ENCODE results near the gene PTPRT.
"Not testable (repeated sequence)": the region's sequence is repeated elsewhere in the genome, so short reads cannot be mapped to it uniquely, and the experiment has no call there.

Gene PTPRT

DNA sequence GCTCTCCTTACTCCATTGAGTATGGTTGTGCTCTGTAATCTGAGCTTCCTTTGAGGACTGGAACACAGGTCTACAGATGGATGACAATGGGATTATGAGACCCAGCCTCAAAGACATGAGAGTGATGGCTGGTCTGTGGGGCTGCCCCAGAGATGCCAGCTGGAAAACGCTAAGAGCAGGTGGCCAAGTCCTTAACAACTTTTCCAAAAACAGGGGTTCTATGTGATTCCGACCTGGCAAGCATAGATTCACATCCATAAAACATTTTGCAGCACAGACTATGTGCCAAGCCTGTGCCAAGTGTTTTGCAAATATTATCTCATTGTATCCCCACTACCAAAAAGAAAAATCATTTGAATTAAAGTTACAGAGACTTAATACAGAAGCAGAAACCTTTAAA lies 270.4 kb downstream of the PTPRT start:
- no peak for ATAC-seq
- peaks cover 9% of the 10 kb centered on the region for H3K9me3 Mint-ChIP-seq
- no peak overlapping the region for H3K4me3 Mint-ChIP-seq
- H3K27ac Mint-ChIP-seq, result no peak overlapping the region
- no peaks in the 10 kb centered on the region for H3K36me3 Mint-ChIP-seq
- no peaks in the 10 kb centered on the region for H3K4me1 Mint-ChIP-seq
- no peak for DNase-seq (ENCODE audit: low spot score in 2 of 2)

DNA sequence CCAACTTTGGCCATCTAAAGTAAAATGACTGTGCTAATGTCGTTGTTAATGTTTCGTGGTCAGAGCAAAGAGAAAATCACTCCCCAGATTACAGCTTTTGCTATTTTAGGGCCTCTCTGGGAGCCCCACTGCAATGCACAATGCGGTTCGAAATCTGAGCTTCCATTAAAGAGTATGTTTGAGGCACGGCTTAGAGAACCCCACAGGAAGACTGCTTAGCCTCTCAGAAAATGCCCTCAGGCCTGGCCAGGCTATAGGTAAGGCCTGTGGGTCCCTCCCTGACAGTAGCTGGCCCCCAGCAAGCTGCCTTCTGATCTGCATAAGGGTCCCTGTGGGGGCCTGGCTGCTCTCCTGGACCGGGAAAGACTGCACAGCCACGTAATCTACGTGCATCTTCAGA lies 274.6 kb downstream of the PTPRT start:
- peaks cover 3% of the 10 kb centered on the region for H3K9me3 Mint-ChIP-seq
- no peak overlapping the region for H3K27ac Mint-ChIP-seq

GRCh38 chr20:42914302-42914701 lies 275.4 kb downstream of the PTPRT start:
- ATAC-seq (no peak), DNase-seq (ENCODE audit: low spot score in 2 of 2) (no peak)
- Mint-ChIP-seq H3K27ac (no peak overlapping the region), H3K4me3 (no peak overlapping the region), H3K9me3 (peaks cover 3% of the 10 kb centered on the region), H3K4me1 (no peaks in the 10 kb centered on the region), H3K36me3 (no peaks in the 10 kb centered on the region)

More for the DNA sequence above, 274.6 kb downstream of the PTPRT start:
- DNase-seq (ENCODE audit: low spot score in 2 of 2) (no peak), ATAC-seq (no peak)
- Mint-ChIP-seq H3K4me1 (no peaks in the 10 kb centered on the region), H3K36me3 (no peaks in the 10 kb centered on the region), H3K4me3 (no peak overlapping the region)

- DNase-seq (ENCODE audit: low spot score in 2 of 2); H3K4me3 Mint-ChIP-seq; ATAC-seq; H3K9me3 Mint-ChIP-seq; H3K4me1 Mint-ChIP-seq; H3K27ac Mint-ChIP-seq; H3K36me3 Mint-ChIP-seq: not testable (repeated sequence)
Observed at GRCh38 chr20:42910808-42911207, 278.9 kb downstream of the PTPRT start.

- ATAC-seq, result no peak
- no peak overlapping the region for H3K4me3 Mint-ChIP-seq
- peaks cover 5% of the 10 kb centered on the region for H3K9me3 Mint-ChIP-seq
- no peaks in the 10 kb centered on the region for H3K4me1 Mint-ChIP-seq
- DNase-seq (ENCODE audit: low spot score in 2 of 2), result no peak
- H3K36me3 Mint-ChIP-seq, result no peaks in the 10 kb centered on the region
- H3K27ac Mint-ChIP-seq, result no peak overlapping the region
Observed at GRCh38 chr20:42907730-42908129, 282.0 kb downstream of the PTPRT start.

DNA sequence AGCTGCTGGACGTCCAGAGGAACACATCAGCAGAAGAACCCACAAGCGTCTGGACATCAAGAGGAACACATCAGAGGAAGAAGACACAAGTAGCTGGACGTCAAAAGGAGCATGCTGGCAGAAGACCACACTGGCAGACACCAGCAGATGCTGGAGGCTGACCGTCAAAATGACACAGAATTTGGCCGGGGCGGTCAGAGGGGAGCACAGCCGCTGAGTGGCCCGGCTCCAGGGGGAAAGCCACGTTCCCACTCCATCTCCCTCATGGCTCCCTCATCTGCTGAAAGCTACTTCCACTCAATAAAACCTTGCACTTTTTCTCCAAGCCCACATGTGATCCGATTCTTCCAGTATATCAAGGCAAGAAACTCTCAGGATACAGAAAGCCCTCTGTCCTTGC lies 283.6 kb downstream of the PTPRT start:
- no peaks in the 10 kb centered on the region for H3K4me1 Mint-ChIP-seq
- no peak overlapping the region for H3K27ac Mint-ChIP-seq

GRCh38 chr20:42902509-42902908 lies 287.2 kb downstream of the PTPRT start:
- ATAC-seq (no peak), DNase-seq (ENCODE audit: low spot score in 2 of 2) (no peak)
- Mint-ChIP-seq H3K36me3 (no peaks in the 10 kb centered on the region), H3K4me1 (no peaks in the 10 kb centered on the region), H3K9me3 (peaks cover 15% of the 10 kb centered on the region), H3K27ac (no peak overlapping the region), H3K4me3 (no peak overlapping the region)

More for the DNA sequence above, 283.6 kb downstream of the PTPRT start:
- DNase-seq (ENCODE audit: low spot score in 2 of 2) (no peak), ATAC-seq (no peak)
- H3K9me3 Mint-ChIP-seq, result peaks cover 11% of the 10 kb centered on the region
- H3K4me3 Mint-ChIP-seq, result no peak overlapping the region
- H3K36me3 Mint-ChIP-seq, result no peaks in the 10 kb centered on the region

DNA sequence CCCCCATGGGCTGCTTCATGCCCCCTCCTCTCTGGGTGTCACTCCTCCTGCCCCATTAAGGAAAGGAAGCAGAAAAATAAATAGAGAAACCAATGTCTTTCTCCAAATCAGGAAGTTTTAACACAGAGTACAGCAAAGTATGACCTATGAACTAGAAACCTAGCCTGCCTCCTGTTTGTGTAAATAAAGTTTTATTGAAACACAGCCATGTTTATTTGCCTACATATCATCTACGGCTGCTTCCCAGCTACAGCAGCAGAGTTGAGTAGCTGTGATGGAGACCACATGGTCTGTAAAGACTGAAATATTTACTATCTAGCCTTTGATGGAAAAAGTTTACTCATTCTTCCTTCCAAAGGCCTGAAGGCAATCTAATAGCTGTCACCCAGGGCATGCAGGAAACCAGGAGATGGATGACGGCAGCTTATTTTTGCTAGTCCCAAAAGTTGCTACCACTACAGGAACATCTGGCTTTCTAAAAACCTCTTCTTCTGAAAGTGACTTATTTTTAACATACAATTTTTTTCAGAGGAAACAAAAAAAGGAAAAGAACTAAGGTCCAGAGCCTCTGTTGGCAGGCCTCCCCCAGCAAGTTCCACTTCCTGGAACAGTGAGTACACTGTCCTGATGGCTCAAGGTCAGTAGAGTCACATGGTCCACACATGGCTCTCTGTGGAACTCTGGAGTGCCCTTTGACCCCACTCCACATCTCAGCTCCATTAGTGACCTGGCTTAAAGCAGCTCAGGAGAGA lies 287.8 kb downstream of the PTPRT start:
- ATAC-seq (no peak), DNase-seq (ENCODE audit: low spot score in 2 of 2) (no peak)
- Mint-ChIP-seq H3K4me3 (no peak overlapping the region), H3K4me1 (no peaks in the 10 kb centered on the region), H3K27ac (no peak overlapping the region), H3K36me3 (no peaks in the 10 kb centered on the region), H3K9me3 (peaks cover 11% of the 10 kb centered on the region)

- ATAC-seq; H3K36me3 Mint-ChIP-seq; H3K27ac Mint-ChIP-seq; H3K4me3 Mint-ChIP-seq; H3K9me3 Mint-ChIP-seq; DNase-seq (ENCODE audit: low spot score in 2 of 2); H3K4me1 Mint-ChIP-seq: not testable (repeated sequence)
Observed at GRCh38 chr20:42900764-42901163, 288.9 kb downstream of the PTPRT start.

GRCh38 chr20:42895020-42895419 lies 294.7 kb downstream of the PTPRT start:
- DNase-seq (ENCODE audit: low spot score in 2 of 2) (no peak), ATAC-seq (no peak)
- Mint-ChIP-seq H3K9me3 (peaks cover 4% of the 10 kb centered on the region), H3K27ac (no peak overlapping the region), H3K4me3 (no peak overlapping the region), H3K36me3 (no peaks in the 10 kb centered on the region), H3K4me1 (no peaks in the 10 kb centered on the region)

- H3K4me1 Mint-ChIP-seq, result no peaks in the 10 kb centered on the region
- H3K4me3 Mint-ChIP-seq, result no peak overlapping the region
- ATAC-seq, result no peak
- no peak for DNase-seq (ENCODE audit: low spot score in 2 of 2)
- H3K27ac Mint-ChIP-seq, result no peak overlapping the region
- H3K9me3 Mint-ChIP-seq, result peaks cover 4% of the 10 kb centered on the region
- H3K36me3 Mint-ChIP-seq, result no peaks in the 10 kb centered on the region
Observed at GRCh38 chr20:42894483-42894882, 295.2 kb downstream of the PTPRT start.

DNA sequence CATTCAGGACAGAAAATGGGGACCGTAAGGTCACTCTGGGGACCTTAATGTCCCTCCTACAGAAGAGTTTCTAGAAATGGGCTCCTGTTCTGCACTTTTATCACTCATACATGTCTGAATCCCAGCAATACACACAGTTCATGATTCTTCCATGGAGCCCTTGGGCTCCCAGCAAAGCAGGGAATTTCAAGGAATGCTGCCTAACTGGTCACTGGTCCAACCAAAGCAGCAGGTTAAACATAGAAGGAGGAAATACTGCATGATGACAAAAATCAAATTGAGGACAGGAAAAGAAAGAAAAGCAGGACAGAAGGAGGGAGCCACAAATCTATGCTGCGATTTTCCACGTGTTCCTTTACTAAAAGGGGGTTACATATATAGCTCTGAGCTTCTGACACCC lies 300.2 kb downstream of the PTPRT start:
- Mint-ChIP-seq H3K36me3 (no peaks in the 10 kb centered on the region), H3K4me1 (no peaks in the 10 kb centered on the region), H3K27ac (no peak overlapping the region), H3K4me3 (no peak overlapping the region), H3K9me3 (peaks cover under 1% of the 10 kb centered on the region)
- DNase-seq (ENCODE audit: low spot score in 2 of 2) (no peak), ATAC-seq (no peak)

GRCh38 chr20:42887281-42887680 lies 302.4 kb downstream of the PTPRT start:
- Mint-ChIP-seq H3K36me3 (no peaks in the 10 kb centered on the region), H3K9me3 (peaks cover 7% of the 10 kb centered on the region), H3K4me1 (no peaks in the 10 kb centered on the region), H3K27ac (no peak overlapping the region), H3K4me3 (no peak overlapping the region)
- ATAC-seq (peak; percentile 11), DNase-seq (ENCODE audit: low spot score in 2 of 2) (no peak)

- Mint-ChIP-seq H3K9me3 (peaks cover 7% of the 10 kb centered on the region), H3K4me1 (no peaks in the 10 kb centered on the region), H3K27ac (no peak overlapping the region), H3K36me3 (no peaks in the 10 kb centered on the region), H3K4me3 (no peak overlapping the region)
- ATAC-seq, result no peak
- no peak for DNase-seq (ENCODE audit: low spot score in 2 of 2)
Observed at GRCh38 chr20:42886801-42887200, 302.9 kb downstream of the PTPRT start.

DNA sequence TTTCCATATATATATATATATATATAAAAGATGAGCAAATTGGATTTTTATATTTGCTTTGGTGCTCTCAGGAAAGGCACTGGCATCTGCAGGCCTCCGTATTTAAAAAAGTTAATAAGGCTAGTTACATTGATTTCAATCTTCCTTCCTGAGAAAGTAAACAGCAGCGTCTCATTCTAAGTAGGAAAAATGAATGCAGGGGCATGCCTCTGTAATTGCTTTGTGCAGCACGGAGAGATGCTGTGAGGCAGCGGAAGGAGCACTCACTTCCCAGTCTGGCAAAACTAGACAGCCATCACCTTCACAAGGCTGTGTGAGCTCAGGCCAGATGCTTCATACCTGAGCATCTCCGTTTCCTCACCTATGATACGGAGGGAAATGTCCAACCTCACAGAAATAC lies 303.7 kb downstream of the PTPRT start:
- DNase-seq (ENCODE audit: low spot score in 2 of 2) (no peak), ATAC-seq (no peak)
- no peaks in the 10 kb centered on the region for H3K36me3 Mint-ChIP-seq
- no peak overlapping the region for H3K27ac Mint-ChIP-seq
- peaks cover 7% of the 10 kb centered on the region for H3K9me3 Mint-ChIP-seq
- no peak overlapping the region for H3K4me3 Mint-ChIP-seq
- H3K4me1 Mint-ChIP-seq, result no peaks in the 10 kb centered on the region

GRCh38 chr20:42875581-42875980 lies 314.1 kb downstream of the PTPRT start:
- Mint-ChIP-seq H3K4me1 (no peaks in the 10 kb centered on the region), H3K4me3 (no peak overlapping the region), H3K36me3 (no peaks in the 10 kb centered on the region), H3K27ac (no peak overlapping the region), H3K9me3 (no peaks in the 10 kb centered on the region)
- DNase-seq (ENCODE audit: low spot score in 2 of 2) (no peak), ATAC-seq (no peak)

- Mint-ChIP-seq H3K36me3 (no peaks in the 10 kb centered on the region), H3K27ac (no peak overlapping the region), H3K4me1 (no peaks in the 10 kb centered on the region), H3K4me3 (no peak overlapping the region), H3K9me3 (no peaks in the 10 kb centered on the region)
- DNase-seq (ENCODE audit: low spot score in 2 of 2), result no peak
- ATAC-seq, result no peak
Observed at GRCh38 chr20:42873259-42873658, 316.4 kb downstream of the PTPRT start.

All from stimulated activated effector memory CD8-positive, alpha-beta T cell treated with anti-CD3 and anti-CD28 coated beads, Interleukin-12 subunit alpha, Interleukin-12 subunit beta, amount 100 ng/mL, for 72 hours (primary cell).